Panc1 (cell line): ENCODE measurements around the gene SPTLC2. TPM values are rescaled to one million over a fixed set of nuclear protein-coding genes. Genes with fewer than 3 reads are reported as not detected.

ENCODE experiments used
- ATAC-seq: fragments of 200-7000 bp; cut with Tn5 transposase; 2 replicates; pipeline ENCODE4 v1.9.1; 2020; ENCODE audit warnings: mild to moderate bottlenecking, moderate library complexity
- BruUV-seq: library from RNA; stranded (reverse); fragments of 400-500 nt; replicated peaks from 2 replicates; lab custom pipeline; 2021; lab: Mats Ljungman, UMichigan
- CTCF ChIA-PET: fragments of 300-600 bp; sonication (Branson Sonifier 250); formaldehyde crosslinking; loops from one replicate; lab custom pipeline; 2022; ENCODE audit warnings: antibody characterized with exemption; lab: Charles Lee
- POLR2A ChIA-PET: fragments of 300-600 bp; sonication (Branson Sonifier 250); formaldehyde crosslinking; loops from one replicate; lab custom pipeline; 2022; ENCODE audit warnings: antibody characterized with exemption; lab: Charles Lee
- DNase-seq: peaks from one replicate; pipeline ENCODE4 v3.0.0-alpha.2; 2010; ENCODE audit warnings: low read depth, low spot score
- H3K27ac ChIP-seq: 2 replicates; pipeline ENCODE4 v1.5.1; 2011; ENCODE audit warnings: mild to moderate bottlenecking, low read length, inconsistent platforms
- H3K27me3 ChIP-seq: fragments of 200-500 bp; sonication (Bioruptor generic); 2 replicates; pipeline ENCODE4 v1.6.0; 2014; ENCODE audit warnings: low read length, inconsistent platforms; ENCODE audit not compliant: control insufficient read depth, insufficient read depth
- H3K36me3 ChIP-seq: fragments of 200-500 bp; sonication (Bioruptor generic); 2 replicates; pipeline ENCODE4 v1.5.1; 2014; ENCODE audit warnings: inconsistent platforms, mild to moderate bottlenecking, low read length, moderate library complexity; ENCODE audit not compliant: control insufficient read depth, insufficient read depth
- H3K4me1 ChIP-seq: 2 replicates; pipeline ENCODE4 v1.5.1; 2011; ENCODE audit warnings: inconsistent platforms, mild to moderate bottlenecking, low read length, moderate library complexity; ENCODE audit not compliant: control insufficient read depth, insufficient read depth
- H3K4me3 ChIP-seq, 2 experiments: 2 replicates each; pipeline ENCODE4 v1.5.1; 2011 to 2012; ENCODE audit warnings: low read depth in 2 of 2, low read length in 2 of 2, mild to moderate bottlenecking in 2 of 2, inconsistent platforms in 1 of 2, moderate library complexity in 1 of 2
- H3K9me3 ChIP-seq: fragments of 200-500 bp; sonication (Bioruptor generic); 2 replicates; pipeline ENCODE4 v1.5.1; 2014; ENCODE audit warnings: low read depth, mild to moderate bottlenecking, inconsistent platforms, low read length, moderate library complexity; ENCODE audit not compliant: control insufficient read depth, insufficient read depth
- CTCF ChIP-seq: fragments of 450-650 bp; IDR thresholded peaks from 2 replicates; pipeline ENCODE4 v1.5.1; 2017; ENCODE audit warnings: mild to moderate bottlenecking
- POLR2AphosphoS5 ChIP-seq: IDR thresholded peaks from 2 replicates; pipeline ENCODE4 v1.6.1; 2012; ENCODE audit warnings: mild to moderate bottlenecking, low read depth, low read length, moderate library complexity
- REST ChIP-seq, 2 experiments: IDR thresholded peaks; 2 replicates each; pipeline ENCODE4 v1.6.1; 2011 to 2012; ENCODE audit warnings: low read depth in 2 of 2, control low read depth in 1 of 2, low read length in 1 of 2, mild to moderate bottlenecking in 1 of 2, moderate library complexity in 1 of 2; ENCODE audit not compliant: insufficient read depth in 1 of 2
- SIN3A ChIP-seq: IDR thresholded peaks from 2 replicates; pipeline ENCODE4 v1.6.1; 2012; ENCODE audit warnings: low read depth, mild to moderate bottlenecking, low read length, moderate library complexity, borderline replicate concordance; ENCODE audit not compliant: insufficient read depth
- TCF7L2 ChIP-seq: IDR thresholded peaks from 2 replicates; pipeline ENCODE4 v1.6.1; 2011; ENCODE audit warnings: mild to moderate bottlenecking, low read depth, low read length, inconsistent platforms
- in situ Hi-C: cut with HindIII; loops from 2 replicates; pipeline ENCODE4 v1.10.0; 2016; ENCODE audit warnings: low sequenced_read_pairs, low pct_unique_long_range_greater_than_20kb
- intact Hi-C: fragments of 100-400 bp; cut with micrococcal nuclease; formaldehyde crosslinking; loops from one replicate; pipeline ENCODE4 v1.10.0; 2022; ENCODE audit not compliant: unreplicated experiment
- total RNA-seq: library from RNA; stranded (reverse); gene quantifications from one replicate; pipeline ENCODE4 v1.2.1, GENCODE V29; 2021; ENCODE audit not compliant: unreplicated experiment

The SPTLC2 gene
- total RNA-seq, 1 experiment from 2014 or later: 21.0 TPM

DNA sequence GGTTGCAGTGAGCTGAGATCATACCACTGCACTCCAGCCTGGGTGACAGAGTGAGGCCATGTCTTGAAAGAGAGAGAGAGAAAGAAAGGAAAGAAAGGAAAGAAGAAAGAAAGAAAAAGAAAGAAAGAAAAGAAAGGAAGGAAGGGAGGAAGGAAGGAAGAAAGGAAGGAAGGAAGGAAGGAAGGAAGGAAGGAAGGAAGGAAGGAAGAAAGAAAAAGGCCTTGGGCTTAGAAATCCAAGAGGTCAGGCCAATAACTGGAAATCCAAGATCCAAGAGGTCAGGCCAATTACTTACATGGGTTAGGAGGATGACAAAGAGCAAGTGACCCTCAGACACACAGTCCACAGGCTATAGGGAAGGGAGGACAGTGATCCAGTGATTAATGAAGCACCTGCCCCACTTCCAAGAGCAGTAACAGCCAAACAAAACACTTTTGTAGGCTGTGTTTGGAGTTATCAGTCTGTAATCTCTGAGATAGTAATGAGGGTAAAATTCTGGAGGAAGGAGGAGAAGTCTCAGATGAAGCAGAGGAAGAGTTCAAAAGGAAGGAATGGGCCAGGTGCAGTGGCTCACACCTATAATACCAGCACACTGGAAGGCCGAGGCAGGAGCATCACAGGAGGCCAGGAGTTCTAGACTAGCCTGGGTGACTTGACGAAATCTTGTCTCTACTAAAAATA is 32.2 kb upstream of the SPTLC2 start:
- CTCF ChIA-PET: interaction anchor here (0.7 kb wide), 1 partner anchor 58 kb away, joined by 6 read pairs; no protein-coding TSS in a partner anchor
- Histone ChIP-seq H3K36me3 (no peaks in the 10 kb centered on the region), H3K27me3 (no peaks in the 10 kb centered on the region), H3K4me3 (no peak overlapping the region), H3K27ac (no peak overlapping the region), H3K4me1 (no peaks in the 10 kb centered on the region), H3K9me3 (no peaks in the 10 kb centered on the region)
- DNase-seq: no peak
- no peak for ATAC-seq
- in situ Hi-C loops: no loop called here
- no TSS peak for BruUV-seq
- intact Hi-C loops: no loop called here
- POLR2A ChIA-PET: no interaction called here
- TF ChIP-seq CTCF (no peak), REST (IDR thresholded peaks at IDR 0.05; ENCODE audit: insufficient read depth in 1 of 2, low read depth in 2 of 2, low read length in 1 of 2) (no peak), TCF7L2 (no peak), SIN3A (no peak), POLR2AphosphoS5 (no peak)

- Histone ChIP-seq H3K4me1 (no peaks in the 10 kb centered on the region), H3K27ac (no peak overlapping the region), H3K9me3 (no peaks in the 10 kb centered on the region), H3K36me3 (no peaks in the 10 kb centered on the region), H3K27me3 (no peaks in the 10 kb centered on the region), H3K4me3 (no peak overlapping the region)
- intact Hi-C loops: no loop called here
- no peak for TF ChIP-seq POLR2AphosphoS5
- TF ChIP-seq SIN3A: no peak
- DNase-seq (no peak), ATAC-seq (no peak)
- no TSS peak for BruUV-seq
- ChIA-PET CTCF (interaction anchor here (0.7 kb wide), 1 partner anchor 59 kb away, joined by 6 read pairs; no protein-coding TSS in a partner anchor), POLR2A (no interaction called here)
- in situ Hi-C loops: no loop called here
Observed at GRCh38 chr14:77647853-77648252, 31.4 kb upstream of the SPTLC2 start.

DNA sequence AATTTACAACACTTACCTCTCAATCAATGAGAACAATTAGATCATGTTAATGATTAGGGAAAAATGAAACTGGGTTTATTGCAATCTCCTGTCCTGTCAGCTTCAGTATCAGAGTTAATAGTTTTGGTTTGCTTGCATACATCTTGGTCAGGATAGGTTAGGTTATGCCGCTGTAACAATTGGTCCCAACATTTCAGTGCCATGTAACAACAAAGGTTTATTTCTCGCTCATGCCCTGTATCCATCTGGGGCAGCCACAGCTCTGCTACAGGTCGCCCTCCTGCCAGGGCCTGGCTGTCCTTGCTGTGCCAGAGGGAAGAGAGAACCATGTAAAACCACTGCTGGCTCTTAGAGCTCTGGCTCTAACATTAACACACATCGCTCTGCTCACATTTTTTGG is 30.5 kb upstream of the SPTLC2 start:
- Histone ChIP-seq H3K4me1 (peaks cover 4% of the 10 kb centered on the region; the same call in 1 of the 2 replicates), H3K9me3 (no peaks in the 10 kb centered on the region), H3K27me3 (no peaks in the 10 kb centered on the region), H3K27ac (no peak overlapping the region), H3K4me3 (no peak overlapping the region), H3K36me3 (no peaks in the 10 kb centered on the region)
- intact Hi-C loops (no loop called here), in situ Hi-C loops (no loop called here)
- ChIA-PET POLR2A (no interaction called here), CTCF (no interaction called here)
- TF ChIP-seq POLR2AphosphoS5: no peak
- no peak for TF ChIP-seq SIN3A
- TF ChIP-seq TCF7L2: no peak
- no peak for TF ChIP-seq CTCF
- TF ChIP-seq REST (IDR thresholded peaks at IDR 0.05; ENCODE audit: insufficient read depth in 1 of 2, low read depth in 2 of 2, low read length in 1 of 2): no peak
- ATAC-seq (no peak), DNase-seq (no peak)
- BruUV-seq: no TSS peak
